Endothelial cell of umbilical vein (primary cell): ENCODE results near the gene SLC6A9. TPM values are rescaled to one million over a fixed set of nuclear protein-coding genes. Genes with fewer than 3 reads are reported as not detected.

Source experiments
- BruUV-seq: library from RNA; stranded (reverse); fragments of 400-500 nt; replicated peaks from 2 replicates; lab custom pipeline; 2021; lab: Mats Ljungman, UMichigan
- CTCF ChIA-PET: fragments of 300-600, 350-600 bp; sonication (Branson Sonifier 250); formaldehyde crosslinking; loops from one replicate; lab custom pipeline; 2021; ENCODE audit warnings: antibody characterized with exemption, inconsistent platforms; lab: Charles Lee
- POLR2A ChIA-PET: fragments of 300-600, 350-600 bp; sonication (Branson Sonifier 250); formaldehyde crosslinking; loops from one replicate; lab custom pipeline; 2021; ENCODE audit warnings: antibody characterized with exemption, inconsistent platforms; lab: Charles Lee
- DNase-seq: peaks from one replicate; pipeline ENCODE4 v3.0.0-alpha.2; 2011; ENCODE audit warnings: low read depth, low spot score
- FAIRE-seq: peaks from 2 replicates; lab custom pipeline; 2011; peaks lifted over from hg19 to GRCh38; lab: Jason Lieb, UNC
- H2AFZ ChIP-seq: 2 replicates; pipeline ENCODE4 v1.6.0; 2012; ENCODE audit warnings: low read depth, low read length, control low read depth, inconsistent platforms
- H3K27ac ChIP-seq: 2 replicates; pipeline ENCODE4 v1.5.1; 2011; ENCODE audit warnings: low read depth, mild to moderate bottlenecking, control low read depth, low read length, moderate library complexity; ENCODE audit not compliant: insufficient read depth
- H3K27me3 ChIP-seq, 2 experiments: 2 replicates each; pipeline versions ENCODE4 v1.6.0 to v1.6.1; 2011; ENCODE audit warnings: low read length in 2 of 2, mixed read lengths in 1 of 2; ENCODE audit not compliant: control insufficient read depth in 2 of 2, insufficient read depth in 2 of 2
- H3K36me3 ChIP-seq, 2 experiments: 2 replicates in 1 of 2; 3 replicates in 1 of 2; pipeline ENCODE4 v1.5.1; 2011; ENCODE audit warnings: low read length in 2 of 2, mild to moderate bottlenecking in 1 of 2, moderate library complexity in 1 of 2; ENCODE audit not compliant: control insufficient read depth in 2 of 2, insufficient read depth in 2 of 2; ENCODE audit errors: extremely low read depth in 1 of 2
- H3K4me1 ChIP-seq: 3 replicates; pipeline ENCODE4 v1.5.1; 2011; ENCODE audit warnings: mild to moderate bottlenecking, low read length; ENCODE audit not compliant: control insufficient read depth, insufficient read depth; ENCODE audit errors: extremely low read depth
- H3K4me2 ChIP-seq: 2 replicates; pipeline ENCODE4 v1.6.1; 2011; ENCODE audit warnings: low read length, control low read depth, mixed read lengths; ENCODE audit not compliant: insufficient read depth
- H3K4me3 ChIP-seq, 3 experiments: fragments of 200-600 bp in 1 of 3; sonication (generic), shearing (Covaris generic) in 1 of 3; replicated peaks in 1 of 3; 2 replicates each; pipeline ENCODE4 v1.5.1; 2011 to 2016; ENCODE audit warnings: control low read depth in 3 of 3, low read length in 3 of 3, mild to moderate bottlenecking in 2 of 3, inconsistent platforms in 1 of 3, low read depth in 1 of 3, moderate library complexity in 1 of 3; ENCODE audit not compliant: insufficient read depth in 1 of 3
- H3K79me2 ChIP-seq: 2 replicates; pipeline ENCODE4 v1.6.0; 2012; ENCODE audit warnings: low read length, inconsistent platforms; ENCODE audit not compliant: control insufficient read depth, insufficient read depth
- H3K9ac ChIP-seq: replicated peaks from 2 replicates; pipeline ENCODE3; 2011; ENCODE audit warnings: low read length, control low read depth; ENCODE audit not compliant: insufficient read depth; ENCODE audit errors: extremely low read depth
- H3K9me1 ChIP-seq: replicated peaks from 3 replicates; pipeline ENCODE4 v1.6.0; 2011; ENCODE audit warnings: mild to moderate bottlenecking, low read length; ENCODE audit not compliant: control insufficient read depth, insufficient read depth; ENCODE audit errors: extremely low read depth
- H3K9me3 ChIP-seq: replicated peaks from 2 replicates; pipeline ENCODE4 v1.5.1; 2012; ENCODE audit warnings: low read length, inconsistent platforms; ENCODE audit not compliant: control insufficient read depth, insufficient read depth
- H4K20me1 ChIP-seq: replicated peaks from 2 replicates; pipeline ENCODE3; 2011; ENCODE audit warnings: mild to moderate bottlenecking, low read length; ENCODE audit not compliant: control insufficient read depth, insufficient read depth; ENCODE audit errors: extremely low read depth
- EZH2 ChIP-seq: IDR thresholded peaks from 2 replicates; pipeline ENCODE4 v1.6.1; 2012; ENCODE audit warnings: borderline replicate concordance, low read depth, mild to moderate bottlenecking, moderate library complexity, low read length, inconsistent platforms; ENCODE audit not compliant: severe bottlenecking
- JUN ChIP-seq: IDR thresholded peaks from 2 replicates; pipeline ENCODE4 v1.6.1; 2011; ENCODE audit warnings: borderline replicate concordance, low read depth; ENCODE audit not compliant: insufficient read length, insufficient read depth
- MYC ChIP-seq: IDR thresholded peaks from one replicate; pipeline ENCODE4 v1.6.1; 2011; ENCODE audit warnings: mild to moderate bottlenecking, low read depth, low read length
- POLR2AphosphoS5 ChIP-seq: IDR thresholded peaks from 2 replicates; pipeline ENCODE4 v1.6.1; 2012; ENCODE audit warnings: low read depth, mild to moderate bottlenecking, control low read depth, low read length, moderate library complexity; ENCODE audit not compliant: insufficient read depth
- dilution Hi-C: fragments of 300-500 bp; cut with MboI; formaldehyde crosslinking; loops from one replicate; pipeline ENCODE4 v1.15.0; 2019; ENCODE audit warnings: low sequenced_read_pairs; ENCODE audit not compliant: extremely low pct_ligation_motif_present
- intact Hi-C: fragments of 100-400 bp; cut with micrococcal nuclease; formaldehyde crosslinking; loops from one replicate; pipeline ENCODE4 v1.10.0; 2022
- polyA plus RNA-seq, 4 experiments: library from polyadenylated mRNA; depleted of rRNA in 3 of 4; stranded (reverse) in 3 of 4; unstranded in 1 of 4; fragments of >200 nt; gene quantifications; 2 replicates each; pipeline versions ENCODE4 v1.2.1 to v1.2.3, GENCODE V29; 2011 to 2012; ENCODE audit warnings: missing spikeins in 1 of 4
- total RNA-seq: library from RNA; stranded (reverse); gene quantifications from 2 replicates; pipeline ENCODE4 v1.2.3, GENCODE V29; 2021
- TF ChIP-seq, protein P1 (sequence below), 2 donors: IDR thresholded peaks; 1 replicate in 1 of 2; 2 replicates in 1 of 2; pipeline ENCODE4 v1.5.1; 2011; ENCODE audit warnings: low read length in 2 of 2, mild to moderate bottlenecking in 2 of 2, moderate library complexity in 2 of 2, control low read depth in 1 of 2, inconsistent platforms in 1 of 2, low read depth in 1 of 2; ENCODE audit not compliant: insufficient read depth in 1 of 2; ENCODE audit errors: extremely low read depth in 1 of 2

SLC6A9 gene
- total and polyA plus RNA-seq, 2 donors (not counting 3 experiments of a cell fraction or from before 2014, with no cell fraction given), result 0.80 to 1.5 TPM

DNA sequence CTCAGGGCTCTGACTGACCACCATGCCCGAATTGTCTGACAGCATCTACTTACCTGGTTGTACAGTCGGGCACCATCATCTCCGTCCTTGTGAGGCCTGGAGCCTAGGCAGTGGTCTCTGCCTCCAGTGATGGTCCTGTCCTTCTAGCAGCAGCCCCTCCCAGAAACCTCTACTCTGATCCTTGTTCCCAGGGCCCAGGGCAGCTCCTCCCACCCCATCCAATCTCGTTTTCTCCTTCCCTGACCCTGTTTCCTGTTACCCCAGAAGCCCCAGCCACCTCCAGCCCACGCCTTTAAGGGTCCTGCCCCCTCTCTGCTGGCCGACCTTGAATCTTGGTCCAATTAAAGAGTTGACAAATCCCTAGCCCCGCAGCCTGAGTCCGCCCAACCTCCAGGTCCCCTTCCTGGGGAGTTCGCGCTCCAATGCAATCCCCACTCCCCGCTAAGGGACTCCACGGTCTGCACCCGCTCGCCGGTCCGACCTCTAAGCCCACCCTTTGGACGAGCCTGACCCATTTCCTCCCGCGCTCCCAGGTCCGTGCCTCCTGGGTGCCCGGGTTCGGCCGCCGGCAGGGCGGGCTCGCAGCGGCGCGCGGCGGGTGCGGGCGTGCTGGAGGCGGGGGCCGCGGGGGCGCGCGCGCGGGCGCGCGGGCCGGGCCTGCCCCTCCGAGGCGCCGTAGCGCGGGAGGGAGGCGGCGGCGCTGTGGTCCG, 52.6 kb downstream of the SLC6A9 start, which contains the start of gene B4GALT2:
B4GALT2 (plus strand) TSS at position 660 of the 710 bp plus-strand sequence. CDS start 1,951 bp downstream, outside the sequence.
- DNase-seq (peak; percentile 24), FAIRE-seq (peak; percentile 59)
- Histone ChIP-seq H3K27me3 (no peaks in the 10 kb centered on the region), H3K79me2 (peaks cover 47% of the 10 kb centered on the region), H3K9ac (peak within 1 kb of the TSS; percentile 74), H3K4me1 (peaks cover 31% of the 10 kb centered on the region), H3K4me3 (peak within 1 kb of the TSS; percentile 54 to 66 (median 64)), H4K20me1 (no peaks in the 10 kb centered on the region), H3K27ac (peak within 1 kb of the TSS; percentile 13), H3K9me3 (no peaks in the 10 kb centered on the region), H3K4me2 (peak within 1 kb of the TSS; percentile 54), H3K36me3 (peaks cover 0 to 10% of the 10 kb centered on the region in 2 experiments), H3K9me1 (no peaks in the 10 kb centered on the region), H2AFZ (peak within 1 kb of the TSS; percentile 50)
- dilution Hi-C loops, result no loop called here
- TF ChIP-seq MYC (no peak), JUN (no peak), EZH2 (no peak), POLR2AphosphoS5 (peak; percentile 46)
- TF ChIP-seq, protein P1, sequence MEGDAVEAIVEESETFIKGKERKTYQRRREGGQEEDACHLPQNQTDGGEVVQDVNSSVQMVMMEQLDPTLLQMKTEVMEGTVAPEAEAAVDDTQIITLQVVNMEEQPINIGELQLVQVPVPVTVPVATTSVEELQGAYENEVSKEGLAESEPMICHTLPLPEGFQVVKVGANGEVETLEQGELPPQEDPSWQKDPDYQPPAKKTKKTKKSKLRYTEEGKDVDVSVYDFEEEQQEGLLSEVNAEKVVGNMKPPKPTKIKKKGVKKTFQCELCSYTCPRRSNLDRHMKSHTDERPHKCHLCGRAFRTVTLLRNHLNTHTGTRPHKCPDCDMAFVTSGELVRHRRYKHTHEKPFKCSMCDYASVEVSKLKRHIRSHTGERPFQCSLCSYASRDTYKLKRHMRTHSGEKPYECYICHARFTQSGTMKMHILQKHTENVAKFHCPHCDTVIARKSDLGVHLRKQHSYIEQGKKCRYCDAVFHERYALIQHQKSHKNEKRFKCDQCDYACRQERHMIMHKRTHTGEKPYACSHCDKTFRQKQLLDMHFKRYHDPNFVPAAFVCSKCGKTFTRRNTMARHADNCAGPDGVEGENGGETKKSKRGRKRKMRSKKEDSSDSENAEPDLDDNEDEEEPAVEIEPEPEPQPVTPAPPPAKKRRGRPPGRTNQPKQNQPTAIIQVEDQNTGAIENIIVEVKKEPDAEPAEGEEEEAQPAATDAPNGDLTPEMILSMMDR (IDR thresholded peaks at IDR 0.05; ENCODE audit: extremely low read depth in 1 of 2, insufficient read depth in 1 of 2, low read depth in 1 of 2, low read length in 2 of 2), result no peak
- BruUV-seq, result no TSS peak
- intact Hi-C loops, result no loop called here
- CTCF ChIA-PET, result interaction anchor here (1.0 to 1.6 kb wide), 2 partner anchors 11 to 215 kb away, joined by 3 to 10 read pairs; no protein-coding TSS in a partner anchor
- POLR2A ChIA-PET, result no interaction called here
